T-helper 2 cell treated with Interferon-gamma antibody and Interleukin-4, amounts not matched to agents 100 ng/mL and 5 ng/mL, for 36 hours (primary cell): ENCODE data around the gene KATNAL1. TPM values are rescaled to one million over a fixed set of nuclear protein-coding genes. Genes with fewer than 3 reads are reported as not detected.

ENCODE experiments used
- intact Hi-C: fragments of 100-400 bp; cut with micrococcal nuclease; formaldehyde crosslinking; loops from one replicate; pipeline ENCODE4 v1.15.1; 2023
- total RNA-seq: library from RNA; stranded (reverse); gene quantifications from 2 replicates; pipeline ENCODE4 v1.2.3, GENCODE V29; 2022

Gene KATNAL1
- total RNA-seq, 1 donor from 2014 or later = 18.9 TPM

DNA sequence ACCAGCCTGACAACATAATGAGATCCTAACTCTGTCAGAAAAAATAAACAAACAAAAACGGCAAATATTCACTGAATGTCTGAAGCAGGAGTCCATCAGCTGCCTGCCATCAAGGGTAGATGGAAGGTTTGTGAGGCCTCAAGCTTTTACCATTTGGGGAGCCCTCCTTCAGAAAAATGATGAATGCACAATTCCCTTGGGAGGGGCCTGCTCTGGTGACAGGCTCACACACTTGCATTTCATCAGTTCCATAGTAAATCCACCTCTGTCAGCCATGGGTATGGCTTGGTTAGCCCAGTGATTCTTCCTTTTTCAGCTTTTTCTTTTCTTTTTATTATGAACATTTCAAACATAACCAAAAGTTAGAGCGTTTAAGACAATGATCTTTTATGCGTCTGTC, 26.3 kb upstream of the KATNAL1 start:
- intact Hi-C loops = no loop called here

DNA sequence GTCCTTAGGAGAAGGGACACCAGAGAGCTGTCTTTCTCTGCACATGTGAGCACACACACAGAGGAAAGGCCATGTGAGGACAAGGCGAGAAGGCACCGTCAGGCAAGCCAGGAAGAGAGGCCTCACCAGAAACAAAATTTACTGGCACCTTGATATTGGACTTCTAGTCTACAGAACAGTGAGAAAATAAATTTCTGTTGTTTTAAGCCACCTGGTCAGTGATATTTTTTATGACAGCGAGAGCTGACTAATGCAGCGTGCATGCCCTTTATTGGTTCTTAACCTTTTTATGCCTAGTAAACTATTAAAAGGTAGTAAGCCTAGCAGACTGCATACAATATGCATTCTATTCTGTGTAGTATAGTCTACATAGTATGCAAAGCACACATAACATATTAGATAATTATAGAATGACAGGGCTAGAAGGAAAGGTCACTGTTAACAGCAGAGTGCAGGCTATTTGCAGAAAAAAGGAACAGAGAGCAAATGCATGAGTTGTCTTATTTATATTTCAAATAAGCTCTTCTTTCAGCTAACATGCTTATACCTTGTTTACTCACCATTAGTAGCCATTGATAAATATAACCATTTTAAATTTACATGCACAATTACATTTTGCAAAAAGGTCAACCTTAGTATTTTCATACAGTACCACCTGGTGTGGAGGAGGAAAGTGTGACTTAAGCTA, 25.2 kb upstream of the KATNAL1 start:
- intact Hi-C loops = no loop called here

- intact Hi-C loops = no loop called here
Observed at GRCh38 chr13:30331331-30331771, 24.0 kb upstream of the KATNAL1 start.

- intact Hi-C loops = no loop called here
Observed at GRCh38 chr13:30329009-30329585, 21.7 kb upstream of the KATNAL1 start.

DNA sequence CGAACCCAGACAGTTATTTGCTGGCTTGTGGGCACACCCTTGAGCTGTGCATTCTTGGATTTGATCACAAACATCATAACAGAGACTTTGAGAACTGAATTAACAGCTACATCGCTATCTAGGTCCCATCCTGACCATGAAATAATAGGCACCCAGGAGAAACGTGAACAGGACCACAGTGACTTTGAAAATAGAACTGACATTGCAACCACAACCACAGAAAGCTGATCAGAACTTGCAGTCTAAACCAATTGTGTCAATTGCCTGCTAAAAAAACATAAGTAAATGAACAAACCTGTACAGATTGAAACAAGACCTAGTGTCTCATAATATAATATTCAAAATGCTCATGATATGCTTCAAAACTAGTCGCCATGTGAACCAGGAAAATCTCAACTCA, 18.3 kb upstream of the KATNAL1 start:
- intact Hi-C loops = no loop called here

GRCh38 chr13:30323524-30323923, 16.2 kb upstream of the KATNAL1 start:
- intact Hi-C loops = no loop called here

- intact Hi-C loops = no loop called here
Observed at GRCh38 chr13:30322428-30322827, 15.1 kb upstream of the KATNAL1 start.

DNA sequence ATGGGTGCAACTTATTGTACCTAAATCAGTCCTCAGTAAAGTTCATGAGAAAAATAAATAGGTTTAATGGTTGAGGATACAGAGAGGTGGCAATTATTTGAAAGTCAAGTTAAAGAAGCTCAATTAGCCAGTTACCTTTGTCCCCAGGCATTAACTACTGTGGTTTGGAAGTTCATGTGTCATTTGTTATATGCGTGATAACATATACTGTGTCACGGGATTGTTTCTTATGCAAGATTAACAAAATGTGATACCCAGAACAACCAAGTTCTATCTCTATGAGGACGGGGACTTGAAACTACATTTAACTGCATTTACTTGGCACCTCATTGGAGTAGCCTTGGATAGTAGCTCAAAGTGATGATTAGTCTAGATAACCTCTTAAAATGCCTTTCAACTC, 13.9 kb upstream of the KATNAL1 start:
- intact Hi-C loops = no loop called here

DNA sequence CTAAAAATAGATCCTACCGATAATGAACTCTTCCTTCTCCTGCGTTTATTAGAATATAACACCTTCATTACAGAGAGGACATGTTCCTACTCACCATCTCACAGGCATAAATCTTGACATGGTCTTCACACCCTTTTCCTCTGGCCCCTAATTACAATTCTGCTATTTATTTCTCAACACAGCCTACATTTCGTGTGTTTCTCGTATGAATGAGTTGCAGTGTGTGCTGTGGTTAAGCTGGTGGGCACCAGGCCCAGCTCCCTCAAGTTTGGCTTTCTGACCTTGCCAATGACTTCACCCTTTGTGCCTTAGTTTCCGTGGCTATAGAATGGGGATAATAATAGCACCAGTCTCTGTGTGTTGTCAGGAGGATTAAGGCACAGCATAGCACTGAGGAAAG, 12.3 kb upstream of the KATNAL1 start:
- intact Hi-C loops = no loop called here

- intact Hi-C loops = no loop called here
Observed at GRCh38 chr13:30319130-30319529, 11.8 kb upstream of the KATNAL1 start.

DNA sequence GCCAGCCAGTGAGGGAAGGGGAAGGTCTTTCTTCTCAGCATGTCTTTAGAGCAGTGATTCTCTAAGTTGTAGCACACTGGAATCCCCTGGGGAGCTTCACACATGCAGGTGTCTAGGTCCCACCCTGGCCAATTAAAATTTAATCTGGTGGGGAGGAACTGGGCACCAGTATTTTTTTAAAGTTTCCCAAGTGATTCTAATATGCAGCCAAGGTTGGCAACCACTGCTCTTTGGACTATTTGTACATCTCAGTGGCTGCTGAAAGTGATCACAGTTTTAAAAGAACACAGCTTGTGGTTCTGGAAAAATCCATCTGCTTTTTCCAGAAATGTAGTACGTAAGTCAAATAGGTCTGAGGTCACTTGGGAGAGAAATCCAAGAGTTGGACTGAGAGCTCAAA, 10.7 kb upstream of the KATNAL1 start:
- intact Hi-C loops = no loop called here

DNA sequence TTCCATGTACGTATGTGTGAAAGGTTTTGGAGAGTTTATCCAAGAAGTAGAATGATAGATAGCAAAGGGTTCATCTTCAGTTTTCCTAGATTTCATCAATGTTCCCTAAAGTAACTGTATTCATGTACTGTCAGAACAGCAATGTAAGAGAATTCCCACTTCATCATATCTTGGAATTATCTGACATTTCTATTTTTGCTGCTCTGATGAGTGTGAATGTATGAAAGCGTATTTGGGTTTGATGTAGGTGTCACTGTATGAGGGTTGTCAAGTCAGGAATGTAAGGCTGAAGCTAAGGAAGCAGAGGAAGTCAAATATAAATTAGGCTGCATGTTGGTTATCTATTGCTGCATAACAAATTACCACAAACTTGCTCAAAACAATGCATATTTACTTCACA, 7.2 kb upstream of the KATNAL1 start:
- intact Hi-C loops = no loop called here

GRCh38 chr13:30314069-30314468, 6.7 kb upstream of the KATNAL1 start:
- intact Hi-C loops = no loop called here

DNA sequence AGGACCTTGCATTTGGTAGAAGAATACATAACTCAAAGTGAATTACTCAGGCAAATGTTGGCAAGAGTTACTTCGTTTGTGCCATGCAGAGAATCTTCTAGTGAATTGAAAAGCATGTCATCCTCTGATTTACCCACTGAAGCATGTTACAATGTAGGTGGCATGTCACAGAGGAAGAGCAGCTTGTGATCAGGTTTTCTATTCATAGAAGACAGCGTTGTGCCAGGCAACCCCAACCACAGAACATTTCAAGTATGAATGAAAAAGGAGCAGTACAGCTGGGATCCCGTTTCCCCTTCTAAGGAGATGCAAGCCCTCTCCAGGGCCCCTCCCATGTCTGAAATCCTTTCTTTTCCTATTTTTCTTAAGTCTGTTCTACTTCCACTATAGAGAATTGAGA, 6.0 kb upstream of the KATNAL1 start:
- intact Hi-C loops = no loop called here

GRCh38 chr13:30312904-30313303, 5.6 kb upstream of the KATNAL1 start:
- intact Hi-C loops = no loop called here

DNA sequence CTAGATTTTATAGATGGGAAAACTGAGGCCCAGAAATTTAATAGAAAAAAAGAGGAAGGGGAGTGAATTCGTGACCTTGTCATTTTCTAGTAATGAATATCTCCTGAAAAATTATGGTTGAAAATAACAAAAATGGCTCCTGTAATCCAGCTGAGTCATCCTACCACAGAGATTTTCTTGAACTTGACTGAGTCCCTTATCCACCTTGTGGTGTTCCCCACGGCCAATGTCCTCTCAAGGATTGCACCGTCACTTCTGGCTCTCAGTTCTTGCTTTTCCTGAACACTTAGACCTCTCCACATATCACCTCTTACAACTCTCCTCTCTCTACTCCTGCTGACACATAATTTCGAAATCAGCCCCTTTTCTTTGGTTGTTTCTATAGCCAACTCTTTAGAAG, 1.2 kb upstream of the KATNAL1 start:
- intact Hi-C loops = loop anchor here (5.0 to 10.0 kb wide), 4 partner anchors 69 to 854 kb away; partner anchors contain the start of genes HSPH1 and SLC7A1

DNA sequence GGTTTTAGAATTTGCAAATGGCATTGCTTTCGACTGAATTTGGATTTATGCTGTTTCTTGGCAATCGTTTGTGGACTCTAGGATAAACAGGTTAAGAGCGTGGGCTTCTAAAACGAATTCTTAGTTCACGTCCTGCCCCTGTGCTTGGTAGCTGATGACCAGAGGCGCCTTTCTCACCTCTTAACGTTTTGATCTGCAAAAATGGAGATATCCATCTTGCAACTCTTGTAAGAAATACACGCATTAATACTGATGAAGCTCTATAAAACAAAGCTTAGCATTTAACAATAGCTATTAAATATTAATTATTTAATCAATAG, 580 bp upstream of the KATNAL1 start:
- intact Hi-C loops = loop anchor here (1.0 to 10.0 kb wide), 9 partner anchors 69 to 854 kb away; partner anchors contain the start of genes HSPH1, SLC7A1, UBL3 and USPL1

DNA sequence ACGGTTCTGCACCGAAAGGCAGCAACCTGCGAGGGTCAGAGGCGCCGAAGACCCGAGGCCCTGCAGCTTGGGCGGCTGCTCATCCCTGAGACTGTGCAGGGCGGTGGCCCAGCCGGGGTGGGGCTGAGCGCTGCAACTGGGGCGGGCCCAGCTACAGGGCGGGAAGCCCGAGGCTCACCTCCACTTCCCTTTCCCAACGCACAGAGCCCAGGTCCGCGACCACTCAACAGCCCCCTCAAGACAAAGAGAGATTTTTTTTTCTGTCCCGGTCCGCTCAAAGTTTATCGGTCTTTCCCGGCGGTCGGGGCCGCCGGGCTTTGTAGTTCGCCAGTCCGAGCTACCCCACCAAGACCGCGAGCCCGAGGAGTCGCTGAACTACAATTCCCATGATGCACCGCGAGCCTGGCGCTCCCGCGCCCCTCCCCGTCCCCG, 573 bp downstream of the KATNAL1 start:
- intact Hi-C loops = loop anchor here (1.0 to 10.0 kb wide), 9 partner anchors 71 to 856 kb away; partner anchors contain the start of genes HSPH1, SLC7A1, UBL3 and USPL1

- intact Hi-C loops = loop anchor here (5.0 to 10.0 kb wide), 4 partner anchors 72 to 857 kb away; partner anchors contain the start of genes HSPH1 and SLC7A1
Observed at GRCh38 chr13:30305456-30305970, 1.8 kb downstream of the KATNAL1 start.

GRCh38 chr13:30303269-30303668, 4.1 kb downstream of the KATNAL1 start:
- intact Hi-C loops = loop anchor here (10.0 kb wide), 1 partner anchor 708 kb away; the partner anchor contains the start of gene SLC7A1

GRCh38 chr13:30301827-30302226, 5.5 kb downstream of the KATNAL1 start:
- intact Hi-C loops = loop anchor here (10.0 kb wide), 1 partner anchor 707 kb away; the partner anchor contains the start of gene SLC7A1

GRCh38 chr13:30300596-30300995, 6.8 kb downstream of the KATNAL1 start:
- intact Hi-C loops = loop anchor here (10.0 kb wide), 1 partner anchor 706 kb away; the partner anchor contains the start of gene SLC7A1
